GM06990 (cell line): ENCODE results near the gene ADAMTS17.

Source experiments
- DNase-seq: peaks from one replicate; pipeline ENCODE4 v3.0.0-alpha.2; 2011; ENCODE audit not compliant: insufficient read length; ENCODE audit errors: extremely low read depth
- H3K27me3 ChIP-seq: replicated peaks from 2 replicates; pipeline ENCODE4 v1.6.0; 2011; ENCODE audit warnings: low read length; ENCODE audit not compliant: control insufficient read depth, insufficient read depth
- H3K36me3 ChIP-seq: 2 replicates; pipeline ENCODE4 v1.5.1; 2011; ENCODE audit warnings: low read length; ENCODE audit not compliant: control insufficient read depth, insufficient read depth
- H3K4me3 ChIP-seq: replicated peaks from 2 replicates; pipeline ENCODE4 v1.5.1; 2011; ENCODE audit warnings: low read depth, mild to moderate bottlenecking, control low read depth, low read length
- TF ChIP-seq, protein P1 (sequence below): IDR thresholded peaks from 2 replicates; pipeline ENCODE4 v1.5.1; 2011; ENCODE audit warnings: low read length, control low read depth, mild to moderate bottlenecking, inconsistent platforms; ENCODE audit not compliant: insufficient read depth, poor library complexity, severe bottlenecking

ADAMTS17 gene

DNA sequence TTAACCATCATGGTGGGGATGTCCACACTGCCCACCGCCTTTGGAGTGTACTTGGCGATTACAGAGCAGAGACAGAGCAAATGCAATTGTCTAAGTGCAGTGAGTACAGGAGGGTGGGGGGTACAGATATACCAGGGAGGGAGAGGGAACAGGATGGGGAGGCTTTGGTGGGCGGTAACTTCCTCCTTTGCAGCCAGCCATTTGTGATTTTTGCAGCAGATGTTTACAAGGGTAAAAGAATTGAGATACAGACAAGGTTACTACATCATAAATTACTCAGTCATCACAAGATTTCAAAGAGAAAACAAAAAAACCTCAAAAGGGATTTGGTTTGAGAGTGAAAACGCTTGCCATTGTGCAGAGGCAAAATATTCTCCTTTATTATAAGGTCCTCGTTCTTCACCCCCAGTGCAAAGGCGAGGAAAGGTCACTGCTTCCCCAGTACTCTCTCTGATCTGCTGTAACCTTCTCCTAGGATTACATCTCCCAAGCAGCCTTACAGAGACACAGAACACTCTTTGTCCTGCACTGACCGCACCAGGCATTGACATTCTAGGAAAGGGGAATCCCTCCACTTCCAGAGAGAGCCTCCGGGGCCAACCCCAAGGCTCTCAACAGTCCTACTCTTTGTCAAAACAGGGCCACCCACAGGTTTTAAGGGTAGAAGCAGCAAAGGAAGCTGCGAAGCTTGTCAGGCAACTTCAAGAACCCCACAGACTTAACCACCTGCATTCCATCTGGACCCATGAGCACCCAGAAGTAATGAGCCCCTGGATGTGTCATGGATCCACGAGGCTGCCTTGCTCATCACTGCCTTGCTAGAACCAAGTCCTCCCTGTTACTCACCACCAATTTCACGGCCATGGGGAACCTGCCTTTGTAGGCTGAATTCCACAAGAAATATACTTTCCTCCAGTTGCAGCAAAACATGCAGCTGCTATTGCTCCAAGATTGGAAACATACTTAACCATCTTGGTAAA lies 117.3 kb downstream of the ADAMTS17 start:
- H3K4me3 ChIP-seq = no peak overlapping the region
- no peaks in the 10 kb centered on the region for H3K36me3 ChIP-seq
- no peak for DNase-seq
- H3K27me3 ChIP-seq = no peaks in the 10 kb centered on the region
- TF ChIP-seq, protein P1, sequence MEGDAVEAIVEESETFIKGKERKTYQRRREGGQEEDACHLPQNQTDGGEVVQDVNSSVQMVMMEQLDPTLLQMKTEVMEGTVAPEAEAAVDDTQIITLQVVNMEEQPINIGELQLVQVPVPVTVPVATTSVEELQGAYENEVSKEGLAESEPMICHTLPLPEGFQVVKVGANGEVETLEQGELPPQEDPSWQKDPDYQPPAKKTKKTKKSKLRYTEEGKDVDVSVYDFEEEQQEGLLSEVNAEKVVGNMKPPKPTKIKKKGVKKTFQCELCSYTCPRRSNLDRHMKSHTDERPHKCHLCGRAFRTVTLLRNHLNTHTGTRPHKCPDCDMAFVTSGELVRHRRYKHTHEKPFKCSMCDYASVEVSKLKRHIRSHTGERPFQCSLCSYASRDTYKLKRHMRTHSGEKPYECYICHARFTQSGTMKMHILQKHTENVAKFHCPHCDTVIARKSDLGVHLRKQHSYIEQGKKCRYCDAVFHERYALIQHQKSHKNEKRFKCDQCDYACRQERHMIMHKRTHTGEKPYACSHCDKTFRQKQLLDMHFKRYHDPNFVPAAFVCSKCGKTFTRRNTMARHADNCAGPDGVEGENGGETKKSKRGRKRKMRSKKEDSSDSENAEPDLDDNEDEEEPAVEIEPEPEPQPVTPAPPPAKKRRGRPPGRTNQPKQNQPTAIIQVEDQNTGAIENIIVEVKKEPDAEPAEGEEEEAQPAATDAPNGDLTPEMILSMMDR = no peak

DNA sequence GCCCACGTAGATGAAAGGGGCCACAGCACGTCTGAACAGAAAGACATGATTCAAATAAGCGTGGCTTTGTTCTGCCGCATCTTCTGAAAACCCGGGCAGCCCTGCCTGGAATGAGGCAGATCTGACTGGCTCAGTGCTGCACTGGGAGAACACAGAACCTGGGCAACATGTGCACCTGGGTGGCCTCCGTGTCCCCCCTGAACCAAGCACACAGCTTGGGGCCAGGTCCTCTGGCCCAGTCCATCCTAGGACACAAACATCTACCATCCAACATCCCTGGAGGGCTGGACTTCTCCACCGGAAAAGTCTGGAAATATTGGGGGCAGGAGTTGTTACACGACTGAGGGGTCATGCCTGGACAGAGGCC lies 119.4 kb downstream of the ADAMTS17 start:
- TF ChIP-seq, protein P1 = no peak
- Histone ChIP-seq H3K4me3 (no peak overlapping the region), H3K27me3 (no peaks in the 10 kb centered on the region), H3K36me3 (no peaks in the 10 kb centered on the region)
- no peak for DNase-seq

GRCh38 chr15:100221471-100222348 lies 120.1 kb downstream of the ADAMTS17 start:
- no peaks in the 10 kb centered on the region for H3K36me3 ChIP-seq
- no peak for DNase-seq
- H3K27me3 ChIP-seq = no peaks in the 10 kb centered on the region
- TF ChIP-seq, protein P1 = no peak
- H3K4me3 ChIP-seq = no peak overlapping the region

DNA sequence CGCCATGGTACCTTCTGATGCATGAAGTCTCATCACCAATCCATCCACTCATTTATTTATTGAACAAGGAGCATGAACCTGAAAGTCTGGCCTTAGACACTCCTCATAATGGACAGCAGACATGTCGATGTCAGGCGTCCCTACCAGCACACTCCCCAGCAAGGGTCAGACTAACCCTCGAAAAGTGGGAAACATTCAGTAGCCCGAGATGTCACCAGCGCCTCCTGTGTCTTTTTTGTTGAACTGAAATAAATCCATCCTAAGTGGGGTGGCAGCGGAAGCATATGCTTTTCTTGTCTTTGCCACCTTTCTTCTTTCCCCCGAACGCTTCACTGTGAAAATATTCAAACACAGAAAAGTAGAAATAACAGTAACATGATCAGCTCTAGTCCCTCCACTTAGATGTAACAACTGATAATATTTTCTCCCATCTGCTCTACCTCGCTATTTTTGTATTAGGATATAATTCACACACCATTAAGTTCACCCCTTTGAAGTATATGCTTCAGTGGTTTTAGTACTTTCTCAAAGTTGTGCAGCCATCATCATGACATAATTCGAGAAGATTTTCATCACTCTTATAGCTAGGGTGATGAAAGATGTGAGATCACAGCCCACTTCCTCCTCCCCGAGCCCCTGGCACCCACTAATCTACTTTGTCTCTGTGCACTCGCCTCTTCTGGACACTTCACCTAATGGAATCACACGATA lies 121.6 kb downstream of the ADAMTS17 start:
- H3K36me3 ChIP-seq = no peaks in the 10 kb centered on the region
- H3K4me3 ChIP-seq = no peak overlapping the region
- no peak for DNase-seq
- H3K27me3 ChIP-seq = no peaks in the 10 kb centered on the region
- TF ChIP-seq, protein P1 = no peak

DNA sequence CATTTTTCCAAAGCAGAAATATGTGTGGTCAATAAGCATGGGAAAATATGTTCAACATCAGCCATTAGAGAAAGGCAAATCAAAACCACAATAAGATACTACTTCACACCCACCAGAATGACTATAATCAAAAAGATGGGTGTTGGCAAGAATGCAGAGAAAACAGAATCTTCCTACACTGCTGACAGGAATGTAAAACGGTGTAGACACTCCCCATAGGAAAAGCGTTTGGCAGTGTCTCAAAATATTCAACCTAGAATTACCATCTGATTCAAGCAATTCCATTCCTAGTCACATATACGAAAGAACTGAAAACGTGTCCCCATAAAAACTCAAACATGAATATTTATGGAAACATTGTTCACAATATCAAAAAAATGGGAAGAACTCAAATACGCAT lies 123.3 kb downstream of the ADAMTS17 start:
- no peak for DNase-seq
- H3K27me3 ChIP-seq = no peaks in the 10 kb centered on the region
- H3K4me3 ChIP-seq = no peak overlapping the region
- TF ChIP-seq, protein P1 = no peak
- H3K36me3 ChIP-seq = no peaks in the 10 kb centered on the region
